Mucosa of stomach (tissue), 1 donor: Measurements from ENCODE around the gene INIP.
"Not testable (repeated sequence)": the region's sequence is repeated elsewhere in the genome, so short reads cannot be mapped to it uniquely, and the experiment has no call there.

Source experiments
- H3K27me3 ChIP-seq: one replicate; pipeline ENCODE4 v1.7.0; 2013; ENCODE audit warnings: mild to moderate bottlenecking, low read length; ENCODE audit not compliant: control insufficient read depth, insufficient read depth
- H3K36me3 ChIP-seq: one replicate; pipeline ENCODE4 v1.7.0; 2013; ENCODE audit warnings: low read length; ENCODE audit not compliant: control insufficient read depth, insufficient read depth
- H3K4me1 ChIP-seq: one replicate; pipeline ENCODE4 v1.7.0; 2013; ENCODE audit warnings: mild to moderate bottlenecking, low read length; ENCODE audit not compliant: control insufficient read depth, insufficient read depth
- H3K4me3 ChIP-seq: one replicate; pipeline ENCODE4 v1.7.0; 2013; ENCODE audit warnings: low read length
- H3K9ac ChIP-seq: one replicate; pipeline ENCODE4 v1.7.0; 2013; ENCODE audit warnings: mild to moderate bottlenecking, low read length, moderate library complexity
- H3K9me3 ChIP-seq: one replicate; pipeline ENCODE4 v1.7.0; 2013; ENCODE audit warnings: mild to moderate bottlenecking, low read length, moderate library complexity; ENCODE audit not compliant: control insufficient read depth
- donor health status: Pancreatic carcinoma.

Gene INIP

DNA sequence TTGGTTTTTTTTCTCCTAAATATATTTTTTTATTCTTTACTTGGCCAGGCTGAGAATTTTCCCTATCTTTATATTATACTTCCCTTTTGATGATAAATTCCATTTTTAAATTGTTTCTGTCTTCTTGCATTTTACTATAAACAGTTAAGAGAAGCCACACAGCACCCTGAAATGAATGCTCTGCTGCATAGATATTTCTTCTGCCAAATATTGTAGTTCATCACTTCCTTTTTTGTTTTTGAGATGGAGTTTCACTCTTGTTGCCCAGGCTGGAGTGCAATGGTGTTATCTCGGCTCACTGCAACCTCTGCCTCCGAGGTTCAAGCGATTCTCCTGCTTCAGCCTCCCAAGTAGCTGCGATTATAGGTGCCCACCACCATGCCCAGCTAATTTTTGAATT lies 8.5 kb upstream of the INIP start:
- no peaks in the 10 kb centered on the region for H3K27me3 ChIP-seq
- H3K4me1 ChIP-seq: no peaks in the 10 kb centered on the region
- no peak overlapping the region for H3K4me3 ChIP-seq
- no peaks in the 10 kb centered on the region for H3K9me3 ChIP-seq
- no peaks in the 10 kb centered on the region for H3K36me3 ChIP-seq
- no peak overlapping the region for H3K9ac ChIP-seq

GRCh38 chr9:112725961-112726360 lies 8.0 kb upstream of the INIP start:
- Histone ChIP-seq H3K4me3 (no peak overlapping the region), H3K36me3 (no peaks in the 10 kb centered on the region), H3K27me3 (no peaks in the 10 kb centered on the region), H3K4me1 (no peaks in the 10 kb centered on the region), H3K9ac (no peak overlapping the region), H3K9me3 (no peaks in the 10 kb centered on the region)

DNA sequence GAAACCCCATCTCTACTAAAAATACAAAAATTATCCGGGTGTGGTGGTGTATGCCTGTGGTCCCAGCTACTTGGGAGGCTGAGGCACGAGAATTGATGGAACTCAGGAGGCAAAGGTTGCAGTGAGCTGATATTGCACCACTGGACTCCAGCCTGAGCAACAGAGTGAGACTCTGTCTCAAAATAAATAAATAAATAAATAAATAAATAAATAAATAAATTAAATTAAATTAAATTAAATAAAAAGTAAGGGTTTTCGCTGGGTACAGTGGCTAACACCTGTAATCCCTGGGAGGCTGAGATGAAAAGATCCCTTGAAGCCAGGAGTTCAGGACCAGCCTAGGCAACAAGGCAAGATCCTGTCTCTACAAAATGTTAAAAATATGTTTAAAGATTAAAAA lies 4.8 kb upstream of the INIP start:
- not testable (repeated sequence) for H3K9me3 ChIP-seq, H3K9ac ChIP-seq, H3K4me3 ChIP-seq, H3K27me3 ChIP-seq, H3K4me1 ChIP-seq, H3K36me3 ChIP-seq

GRCh38 chr9:112720113-112720780 lies 2.3 kb upstream of the INIP start:
- H3K9ac ChIP-seq: no peak overlapping the region
- no peaks in the 10 kb centered on the region for H3K9me3 ChIP-seq
- no peaks in the 10 kb centered on the region for H3K27me3 ChIP-seq
- H3K4me3 ChIP-seq: no peak overlapping the region
- no peaks in the 10 kb centered on the region for H3K36me3 ChIP-seq
- H3K4me1 ChIP-seq: no peaks in the 10 kb centered on the region

DNA sequence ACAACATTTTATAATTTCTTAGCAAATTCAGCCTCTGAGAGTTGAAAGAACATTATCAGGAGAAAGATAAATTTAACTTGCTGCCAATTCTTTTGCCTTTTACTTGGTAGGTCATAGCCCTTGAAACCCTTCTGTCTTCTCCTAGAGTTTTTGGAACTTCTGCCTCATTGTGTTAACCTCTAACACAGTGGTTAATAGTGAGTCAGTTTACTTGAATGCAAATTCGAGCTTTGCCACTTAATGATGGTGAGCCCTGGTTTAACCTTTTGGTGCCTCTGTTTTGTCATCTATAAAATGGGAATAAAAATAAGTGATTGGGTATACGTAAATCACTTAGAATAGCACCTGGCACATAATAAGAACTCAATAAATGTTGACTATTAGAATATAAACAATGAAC lies 1.8 kb upstream of the INIP start:
- Histone ChIP-seq H3K4me3 (no peak overlapping the region), H3K36me3 (no peaks in the 10 kb centered on the region), H3K9ac (no peak overlapping the region), H3K27me3 (no peaks in the 10 kb centered on the region), H3K4me1 (no peaks in the 10 kb centered on the region), H3K9me3 (no peaks in the 10 kb centered on the region)

GRCh38 chr9:112719241-112719691 lies 1.3 kb upstream of the INIP start:
- no peaks in the 10 kb centered on the region for H3K27me3 ChIP-seq
- no peaks in the 10 kb centered on the region for H3K36me3 ChIP-seq
- no peak overlapping the region for H3K9ac ChIP-seq
- no peaks in the 10 kb centered on the region for H3K4me1 ChIP-seq
- H3K9me3 ChIP-seq: no peaks in the 10 kb centered on the region
- no peak overlapping the region for H3K4me3 ChIP-seq

DNA sequence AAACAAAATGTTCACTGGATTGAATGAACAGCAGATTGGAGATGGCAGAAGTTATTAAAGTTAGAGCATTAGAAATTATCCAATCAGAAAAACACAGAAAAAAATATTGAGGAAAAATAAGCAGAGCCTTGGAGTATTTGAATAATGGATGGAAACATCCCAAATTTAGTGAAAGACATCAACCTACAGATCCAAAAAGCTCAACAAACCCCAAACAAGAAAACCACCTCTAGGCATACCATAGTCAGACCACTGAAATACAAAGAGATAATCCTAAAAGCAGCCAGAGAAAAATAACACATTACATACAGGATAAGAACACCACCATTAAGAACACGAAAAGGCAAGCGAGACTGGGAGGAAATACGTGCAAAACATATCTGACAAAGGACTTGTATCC lies 5.2 kb downstream of the INIP start:
- Histone ChIP-seq H3K9ac (no peak overlapping the region), H3K4me3 (no peak overlapping the region), H3K36me3 (no peaks in the 10 kb centered on the region), H3K4me1 (no peaks in the 10 kb centered on the region), H3K9me3 (no peaks in the 10 kb centered on the region), H3K27me3 (no peaks in the 10 kb centered on the region)

DNA sequence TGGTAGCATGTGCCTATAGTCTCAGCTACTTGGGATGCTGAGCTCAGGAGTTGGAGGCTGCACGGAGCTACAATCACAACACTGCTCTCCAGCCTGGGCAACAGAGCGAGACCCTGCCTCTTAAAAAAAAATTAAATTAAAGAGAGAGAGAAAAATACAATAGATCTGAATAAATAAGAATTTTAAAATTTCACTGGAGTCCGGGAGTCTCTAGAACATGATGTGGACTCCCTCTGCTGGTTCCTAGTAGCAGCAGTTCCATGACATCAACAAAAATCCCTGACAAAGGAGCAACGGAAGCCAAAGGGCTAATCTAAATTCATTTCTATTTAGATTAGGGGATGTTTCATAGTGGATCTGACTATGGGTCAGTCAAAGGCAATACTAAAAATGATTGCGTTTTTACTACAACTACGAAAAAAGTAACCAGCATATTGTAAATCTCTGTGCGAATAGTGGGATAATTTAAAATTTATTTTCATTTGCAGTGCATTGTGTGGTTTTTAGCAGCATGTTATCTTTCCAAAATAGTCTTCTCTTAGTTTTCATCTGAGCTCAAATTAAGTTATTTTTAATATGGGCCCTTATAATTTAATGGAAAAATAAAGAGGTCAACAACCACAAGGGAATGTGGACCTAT lies 6.7 kb downstream of the INIP start:
- H3K4me3 ChIP-seq: no peak overlapping the region
- H3K36me3 ChIP-seq: no peaks in the 10 kb centered on the region
- no peaks in the 10 kb centered on the region for H3K4me1 ChIP-seq
- no peaks in the 10 kb centered on the region for H3K27me3 ChIP-seq
- no peaks in the 10 kb centered on the region for H3K9me3 ChIP-seq
- H3K9ac ChIP-seq: no peak overlapping the region

DNA sequence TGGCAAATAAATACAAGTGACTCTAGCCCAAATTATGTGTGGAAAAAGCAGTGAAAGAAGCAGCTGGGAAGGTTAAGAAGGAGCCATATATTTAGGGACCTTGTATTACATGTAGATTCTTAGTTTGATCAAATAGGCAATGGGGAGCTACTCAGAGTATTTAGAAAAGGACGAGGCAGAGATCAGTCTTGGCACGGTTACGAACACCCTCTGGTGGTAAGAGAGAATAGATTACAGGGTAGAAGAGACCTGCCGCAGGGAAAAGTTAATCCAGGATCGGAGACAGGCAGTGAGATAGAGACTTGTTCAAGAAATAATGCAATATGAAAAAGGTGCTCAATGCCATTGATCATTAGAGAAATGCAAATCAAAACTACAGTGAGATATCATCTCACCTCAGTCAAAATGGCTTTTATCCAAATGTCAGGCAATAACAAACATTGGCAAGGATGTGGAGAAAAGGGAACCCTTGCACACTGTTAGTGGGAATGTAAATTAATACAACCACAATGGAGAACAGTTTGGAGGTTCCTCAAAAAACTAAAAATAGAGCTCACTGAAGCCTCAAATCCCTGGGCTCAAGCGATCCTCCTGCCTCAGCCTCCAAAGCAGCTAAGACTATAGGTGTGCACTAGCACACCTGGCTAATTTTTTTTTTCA lies 12.0 kb downstream of the INIP start:
- no peaks in the 10 kb centered on the region for H3K4me1 ChIP-seq
- H3K36me3 ChIP-seq: no peaks in the 10 kb centered on the region
- H3K4me3 ChIP-seq: no peak overlapping the region
- no peaks in the 10 kb centered on the region for H3K9me3 ChIP-seq
- H3K27me3 ChIP-seq: no peaks in the 10 kb centered on the region
- no peak overlapping the region for H3K9ac ChIP-seq

DNA sequence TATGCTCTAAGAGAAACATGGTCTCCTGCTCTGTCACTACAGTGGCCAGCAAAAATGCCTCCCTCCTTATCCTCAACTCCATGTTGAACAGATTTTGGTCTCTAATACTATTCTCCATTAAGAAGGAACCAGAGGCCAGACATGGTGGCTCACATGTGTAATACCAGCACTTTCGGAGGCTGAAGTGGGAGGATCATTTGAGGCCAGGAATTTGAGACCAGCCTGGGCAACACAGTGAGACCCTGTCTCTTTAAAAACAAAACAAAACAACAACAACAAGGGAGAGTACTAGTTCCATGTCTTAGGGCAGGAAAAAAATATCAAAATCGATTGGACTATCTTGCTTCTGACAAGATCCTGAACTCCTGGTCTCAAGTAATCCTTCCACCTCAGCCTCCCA lies 14.6 kb downstream of the INIP start:
- Histone ChIP-seq H3K4me1 (no peaks in the 10 kb centered on the region), H3K27me3 (no peaks in the 10 kb centered on the region), H3K9me3 (no peaks in the 10 kb centered on the region), H3K36me3 (no peaks in the 10 kb centered on the region), H3K4me3 (no peak overlapping the region), H3K9ac (no peak overlapping the region)

GRCh38 chr9:112700085-112700484 lies 17.8 kb downstream of the INIP start:
- Histone ChIP-seq H3K4me3 (no peak overlapping the region), H3K36me3 (peaks cover 4% of the 10 kb centered on the region), H3K27me3 (no peaks in the 10 kb centered on the region), H3K4me1 (no peaks in the 10 kb centered on the region), H3K9me3 (no peaks in the 10 kb centered on the region), H3K9ac (no peak overlapping the region)

DNA sequence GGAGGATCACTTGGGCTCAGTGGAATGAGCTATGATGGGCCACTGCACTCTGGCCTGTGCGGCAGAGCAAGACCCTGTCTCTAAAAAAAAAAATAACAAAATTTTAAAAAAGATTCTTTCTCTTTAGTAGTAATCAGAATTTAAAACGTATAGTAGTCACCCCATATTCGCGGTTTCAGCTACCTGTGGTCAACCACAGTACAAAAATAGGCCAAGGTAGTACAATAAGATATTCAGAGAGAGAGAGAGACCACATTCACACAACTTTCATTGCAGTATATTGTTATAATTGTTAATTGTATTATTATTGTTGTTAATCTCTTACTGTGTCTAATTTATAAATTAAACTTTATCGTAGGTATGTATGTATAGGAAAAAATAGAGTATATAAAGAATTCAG lies 18.7 kb downstream of the INIP start:
- Histone ChIP-seq H3K9ac (no peak overlapping the region), H3K27me3 (no peaks in the 10 kb centered on the region), H3K4me1 (no peaks in the 10 kb centered on the region), H3K36me3 (peaks cover 4% of the 10 kb centered on the region), H3K9me3 (no peaks in the 10 kb centered on the region), H3K4me3 (no peak overlapping the region)
